Activated gamma-delta T cell treated with anti-CD3 and anti-CD28 coated beads, Interleukin-2, amount 50 U/mL, for 16 hours (primary cell): Measurements from ENCODE around the gene SNAPIN.
"Not testable (repeated sequence)": the region's sequence is repeated elsewhere in the genome, so short reads cannot be mapped to it uniquely, and the experiment has no call there.

Experiments used
- DNase-seq: peaks from one replicate; pipeline ENCODE4 v3.0.0-alpha.2; 2020; ENCODE audit warnings: low read depth

Gene SNAPIN

GRCh38 chr1:153647346-153647714, 11.2 kb upstream of the SNAPIN start:
- no peak for DNase-seq

- DNase-seq, result no peak
Observed at GRCh38 chr1:153648000-153648643, 10.4 kb upstream of the SNAPIN start.

- DNase-seq, result no peak
Observed at GRCh38 chr1:153649137-153649862, 9.2 kb upstream of the SNAPIN start.

GRCh38 chr1:153649863-153650235, 8.7 kb upstream of the SNAPIN start:
- DNase-seq, result no peak

GRCh38 chr1:153651771-153652170, 6.7 kb upstream of the SNAPIN start:
- DNase-seq, result no peak

GRCh38 chr1:153652805-153653500, 5.5 kb upstream of the SNAPIN start:
- DNase-seq, result no peak

GRCh38 chr1:153655333-153655732, 3.2 kb upstream of the SNAPIN start:
- DNase-seq, result no peak

GRCh38 chr1:153659175-153659534, 652 bp downstream of the SNAPIN start:
- DNase-seq, result no peak

GRCh38 chr1:153659656-153660055, 1.2 kb downstream of the SNAPIN start:
- DNase-seq, result no peak

- DNase-seq, result no peak
Observed at GRCh38 chr1:153661111-153661708, 2.7 kb downstream of the SNAPIN start.

- DNase-seq, result no peak
Observed at GRCh38 chr1:153662269-153662668, 3.8 kb downstream of the SNAPIN start.

GRCh38 chr1:153663211-153663610, 4.7 kb downstream of the SNAPIN start:
- no peak for DNase-seq

GRCh38 chr1:153667439-153667838, 8.9 kb downstream of the SNAPIN start:
- DNase-seq, result no peak

- DNase-seq, result not testable (repeated sequence)
Observed at GRCh38 chr1:153668672-153669071, 10.2 kb downstream of the SNAPIN start.

- no peak for DNase-seq
Observed at GRCh38 chr1:153669606-153670005, 11.1 kb downstream of the SNAPIN start.

- peak; percentile 5 for DNase-seq
Observed at GRCh38 chr1:153670257-153670858, 11.9 kb downstream of the SNAPIN start.

GRCh38 chr1:153670859-153671627, 12.5 kb downstream of the SNAPIN start, which contains the start of gene ILF2:
Gene ILF2 (minus strand): TSS chr1:153670993. CDS start chr1:153670922, 71 bp downstream.
- DNase-seq, result peak; percentile 94

GRCh38 chr1:153671628-153672353, 13.3 kb downstream of the SNAPIN start:
- DNase-seq, result not testable (repeated sequence)

GRCh38 chr1:153673511-153673910, 15.0 kb downstream of the SNAPIN start:
- DNase-seq, result no peak

- peak; percentile 14 for DNase-seq
Observed at GRCh38 chr1:153677718-153678518, 19.4 kb downstream of the SNAPIN start.
